ENCODE data around the gene DTNA. TPM values are rescaled to one million over a fixed set of nuclear protein-coding genes. Genes with fewer than 3 reads are reported as not detected.
"Not testable (repeated sequence)": the region's sequence is repeated elsewhere in the genome, so short reads cannot be mapped to it uniquely, and the experiment has no call there.

The DTNA gene
- total and polyA plus RNA-seq, 2 donors (not counting 1 experiment from before 2014, with no cell fraction given), result 38.8 to 49.8 TPM

GRCh38 chr18:34913837-34914661, 204.0 kb downstream of the DTNA start:
- Histone ChIP-seq H3K4me2 (ENCODE audit: extremely low read depth, insufficient read depth, low read length) (no peak overlapping the region), H3K36me3 (ENCODE audit: control insufficient read depth, insufficient read depth, low read length) (no peaks in the 10 kb centered on the region), H3K27me3 (ENCODE audit: control insufficient read depth, insufficient read depth, low read length) (no peaks in the 10 kb centered on the region), H2AFZ (ENCODE audit: low read length) (no peak overlapping the region), H4K20me1 (ENCODE audit: control insufficient read depth, extremely low read depth, insufficient read depth, low read length) (no peaks in the 10 kb centered on the region), H3K9ac (ENCODE audit: insufficient read depth, low read length) (no peak overlapping the region), H3K27ac (ENCODE audit: insufficient read depth, low read length) (no peak overlapping the region), H3K79me2 (ENCODE audit: control insufficient read depth, insufficient read depth, low read length) (no peaks in the 10 kb centered on the region), H3K9me3 (ENCODE audit: control insufficient read depth, insufficient read depth, low read depth, low read length) (no peaks in the 10 kb centered on the region), H3K4me3 (replicated peaks in 1 of 4; ENCODE audit: control extremely low read depth in 1 of 4, insufficient read depth in 1 of 4, low read depth in 3 of 4, low read length in 4 of 4) (no peak overlapping the region), H3K4me1 (ENCODE audit: control insufficient read depth, extremely low read depth, insufficient read depth, low read length) (peaks cover 6% of the 10 kb centered on the region)
- no peak for TF ChIP-seq CTCF (conservative IDR thresholded peaks at IDR 0.05 in 1 of 2, IDR thresholded peaks at IDR 0.05 in 1 of 2; ENCODE audit: low read depth in 1 of 2, low read length in 2 of 2)
- no peak for TF ChIP-seq EZH2 (IDR thresholded peaks at IDR 0.05; ENCODE audit: low read length, missing control alignments)
- peak; percentile 36 to 72 for DNase-seq (ENCODE audit: low read depth in 2 of 2)

GRCh38 chr18:34915046-34915445, 204.9 kb downstream of the DTNA start:
- H2AFZ ChIP-seq (ENCODE audit: low read length), result no peak overlapping the region
- H3K27me3 ChIP-seq (ENCODE audit: control insufficient read depth, insufficient read depth, low read length), result no peaks in the 10 kb centered on the region
- no peak for TF ChIP-seq CTCF (conservative IDR thresholded peaks at IDR 0.05 in 1 of 2, IDR thresholded peaks at IDR 0.05 in 1 of 2; ENCODE audit: low read depth in 1 of 2, low read length in 2 of 2)
- TF ChIP-seq EZH2 (IDR thresholded peaks at IDR 0.05; ENCODE audit: low read length, missing control alignments), result no peak

GRCh38 chr18:34916539-34916938, 206.4 kb downstream of the DTNA start:
- H3K27ac ChIP-seq (ENCODE audit: insufficient read depth, low read length); H3K36me3 ChIP-seq (ENCODE audit: control insufficient read depth, insufficient read depth, low read length); DNase-seq (ENCODE audit: low read depth in 2 of 2); H3K4me2 ChIP-seq (ENCODE audit: extremely low read depth, insufficient read depth, low read length); H3K4me1 ChIP-seq (ENCODE audit: control insufficient read depth, extremely low read depth, insufficient read depth, low read length); H2AFZ ChIP-seq (ENCODE audit: low read length); H3K27me3 ChIP-seq (ENCODE audit: control insufficient read depth, insufficient read depth, low read length); H4K20me1 ChIP-seq (ENCODE audit: control insufficient read depth, extremely low read depth, insufficient read depth, low read length); H3K4me3 ChIP-seq (replicated peaks in 1 of 4; ENCODE audit: control extremely low read depth in 1 of 4, insufficient read depth in 1 of 4, low read depth in 3 of 4, low read length in 4 of 4); H3K9ac ChIP-seq (ENCODE audit: insufficient read depth, low read length); H3K79me2 ChIP-seq (ENCODE audit: control insufficient read depth, insufficient read depth, low read length); H3K9me3 ChIP-seq (ENCODE audit: control insufficient read depth, insufficient read depth, low read depth, low read length): not testable (repeated sequence)

More at GRCh38 chr18:34915046-34915445, 204.9 kb downstream of the DTNA start:
- H3K4me3 ChIP-seq (replicated peaks in 1 of 4; ENCODE audit: control extremely low read depth in 1 of 4, insufficient read depth in 1 of 4, low read depth in 3 of 4, low read length in 4 of 4), result no peak overlapping the region
- no peaks in the 10 kb centered on the region for H3K9me3 ChIP-seq (ENCODE audit: control insufficient read depth, insufficient read depth, low read depth, low read length)
- no peaks in the 10 kb centered on the region for H4K20me1 ChIP-seq (ENCODE audit: control insufficient read depth, extremely low read depth, insufficient read depth, low read length)
- no peak overlapping the region for H3K27ac ChIP-seq (ENCODE audit: insufficient read depth, low read length)
- no peak for DNase-seq (ENCODE audit: low read depth in 2 of 2)
- H3K4me2 ChIP-seq (ENCODE audit: extremely low read depth, insufficient read depth, low read length), result no peak overlapping the region
- no peaks in the 10 kb centered on the region for H3K79me2 ChIP-seq (ENCODE audit: control insufficient read depth, insufficient read depth, low read length)
- no peaks in the 10 kb centered on the region for H3K36me3 ChIP-seq (ENCODE audit: control insufficient read depth, insufficient read depth, low read length)
- no peak overlapping the region for H3K9ac ChIP-seq (ENCODE audit: insufficient read depth, low read length)
- peaks cover 6% of the 10 kb centered on the region for H3K4me1 ChIP-seq (ENCODE audit: control insufficient read depth, extremely low read depth, insufficient read depth, low read length)

Data from fibroblast of lung (primary cell).